ENCODE data around the gene SPSB1. TPM values are rescaled to one million over a fixed set of nuclear protein-coding genes. Genes with fewer than 3 reads are reported as not detected.

Gene SPSB1
- total and polyA plus RNA-seq, 2 of the 4 experiments (the other 2 are of a cell fraction), result 16.7 to 19.8 TPM

- peaks cover 37% of the 10 kb centered on the region for H3K9me1 ChIP-seq (ENCODE audit: insufficient read depth, low read length)
- no peak overlapping the region for H2BK15ac ChIP-seq (ENCODE audit: low read depth, low read length)
- H2BK20ac ChIP-seq (ENCODE audit: low read depth, low read length), result no peak overlapping the region
- no peak overlapping the region for H3K14ac ChIP-seq (replicated peaks; ENCODE audit: low read depth, low read length)
- H2AFZ ChIP-seq (replicated peaks; ENCODE audit: low read length, poor library complexity), result no peak overlapping the region
- no peak overlapping the region for H2BK5ac ChIP-seq (ENCODE audit: low read depth, low read length, poor library complexity, severe bottlenecking)
- H3K23ac ChIP-seq (ENCODE audit: low read depth, low read length), result no peak overlapping the region
- 82% methylated on average over 3 of the region's 8 CpGs; no CpG with 5 or more reads in 1 of the 2 experiments for WGBS, 2 experiments (ENCODE audit: extremely low coverage in 2 of 2, insufficient read length in 1 of 2)
- H3K4me3 ChIP-seq (ENCODE audit: insufficient read depth, low read depth, low read length), result no peak overlapping the region
- H3K4me2 ChIP-seq (ENCODE audit: low read depth, low read length), result no peak overlapping the region
- in situ Hi-C loops (cut with MboI; ENCODE audit: low sequenced_read_pairs) (no loop called here), dilution Hi-C loops (cut with HindIII; ENCODE audit: low sequenced_read_pairs, unreplicated experiment) (no loop called here), intact Hi-C loops (cut with micrococcal nuclease) (no loop called here)
- ChIA-PET POLR2A (ENCODE audit: unreplicated experiment) (no interaction called here), CTCF (no interaction called here)
- no peak overlapping the region for H2AK9ac ChIP-seq (replicated peaks; ENCODE audit: low read depth, low read length, poor library complexity)
- no peak overlapping the region for H3K9ac ChIP-seq (ENCODE audit: low read depth, low read length)
- H3K27ac ChIP-seq (ENCODE audit: insufficient read depth, low read length), result no peak overlapping the region
- ATAC-seq (ENCODE audit: low read depth) (no peak), DNase-seq (no peak)
- peaks cover 12% of the 10 kb centered on the region for H3K4me1 ChIP-seq (ENCODE audit: control insufficient read depth, insufficient read depth, low read length)
- H2AK5ac ChIP-seq (ENCODE audit: low read depth, low read length), result no peak overlapping the region
- BruUV-seq (replicated peaks), result no TSS peak
- H3K18ac ChIP-seq (ENCODE audit: low read depth, low read length), result no peak overlapping the region
- no peak overlapping the region for H3K56ac ChIP-seq (ENCODE audit: extremely low read depth, insufficient read depth, low read length)
- no peaks in the 10 kb centered on the region for H3K9me3 ChIP-seq (ENCODE audit: control insufficient read depth, insufficient read depth, low read length)
- no peak overlapping the region for H4K5ac ChIP-seq (ENCODE audit: low read depth, low read length)
- TF ChIP-seq, protein P1, sequence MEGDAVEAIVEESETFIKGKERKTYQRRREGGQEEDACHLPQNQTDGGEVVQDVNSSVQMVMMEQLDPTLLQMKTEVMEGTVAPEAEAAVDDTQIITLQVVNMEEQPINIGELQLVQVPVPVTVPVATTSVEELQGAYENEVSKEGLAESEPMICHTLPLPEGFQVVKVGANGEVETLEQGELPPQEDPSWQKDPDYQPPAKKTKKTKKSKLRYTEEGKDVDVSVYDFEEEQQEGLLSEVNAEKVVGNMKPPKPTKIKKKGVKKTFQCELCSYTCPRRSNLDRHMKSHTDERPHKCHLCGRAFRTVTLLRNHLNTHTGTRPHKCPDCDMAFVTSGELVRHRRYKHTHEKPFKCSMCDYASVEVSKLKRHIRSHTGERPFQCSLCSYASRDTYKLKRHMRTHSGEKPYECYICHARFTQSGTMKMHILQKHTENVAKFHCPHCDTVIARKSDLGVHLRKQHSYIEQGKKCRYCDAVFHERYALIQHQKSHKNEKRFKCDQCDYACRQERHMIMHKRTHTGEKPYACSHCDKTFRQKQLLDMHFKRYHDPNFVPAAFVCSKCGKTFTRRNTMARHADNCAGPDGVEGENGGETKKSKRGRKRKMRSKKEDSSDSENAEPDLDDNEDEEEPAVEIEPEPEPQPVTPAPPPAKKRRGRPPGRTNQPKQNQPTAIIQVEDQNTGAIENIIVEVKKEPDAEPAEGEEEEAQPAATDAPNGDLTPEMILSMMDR (conservative IDR thresholded peaks at IDR 0.05; ENCODE audit: low read depth, low read length), result no peak
- TF ChIP-seq MAFK (IDR thresholded peaks at IDR 0.05; ENCODE audit: low read depth, low read length) (no peak), CEBPB (IDR thresholded peaks at IDR 0.05; ENCODE audit: low read depth, low read length) (no peak), SMC3 (IDR thresholded peaks at IDR 0.05; ENCODE audit: low read depth, low read length) (no peak), CHD1 (IDR thresholded peaks at IDR 0.05; ENCODE audit: low read depth, low read length) (no peak), RFX5 (IDR thresholded peaks at IDR 0.05; ENCODE audit: low read depth, low read length) (no peak), POLR2A (IDR thresholded peaks at IDR 0.05; ENCODE audit: low read depth, low read length) (no peak), NFE2L2 (IDR thresholded peaks at IDR 0.05; ENCODE audit: low read depth, low read length) (no peak), RCOR1 (IDR thresholded peaks at IDR 0.05; ENCODE audit: insufficient replicate concordance, low read length) (no peak), MXI1 (IDR thresholded peaks at IDR 0.05; ENCODE audit: borderline replicate concordance, low read depth, low read length) (no peak), FOS (IDR thresholded peaks at IDR 0.05; ENCODE audit: low read depth, low read length) (no peak), RAD21 (IDR thresholded peaks at IDR 0.05; ENCODE audit: low read length) (no peak)
- TF ChIP-seq, protein P2, sequence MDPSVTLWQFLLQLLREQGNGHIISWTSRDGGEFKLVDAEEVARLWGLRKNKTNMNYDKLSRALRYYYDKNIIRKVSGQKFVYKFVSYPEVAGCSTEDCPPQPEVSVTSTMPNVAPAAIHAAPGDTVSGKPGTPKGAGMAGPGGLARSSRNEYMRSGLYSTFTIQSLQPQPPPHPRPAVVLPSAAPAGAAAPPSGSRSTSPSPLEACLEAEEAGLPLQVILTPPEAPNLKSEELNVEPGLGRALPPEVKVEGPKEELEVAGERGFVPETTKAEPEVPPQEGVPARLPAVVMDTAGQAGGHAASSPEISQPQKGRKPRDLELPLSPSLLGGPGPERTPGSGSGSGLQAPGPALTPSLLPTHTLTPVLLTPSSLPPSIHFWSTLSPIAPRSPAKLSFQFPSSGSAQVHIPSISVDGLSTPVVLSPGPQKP (IDR thresholded peaks at IDR 0.05; ENCODE audit: borderline replicate concordance, low read depth, low read length), result no peak
- TF ChIP-seq, protein P3, sequence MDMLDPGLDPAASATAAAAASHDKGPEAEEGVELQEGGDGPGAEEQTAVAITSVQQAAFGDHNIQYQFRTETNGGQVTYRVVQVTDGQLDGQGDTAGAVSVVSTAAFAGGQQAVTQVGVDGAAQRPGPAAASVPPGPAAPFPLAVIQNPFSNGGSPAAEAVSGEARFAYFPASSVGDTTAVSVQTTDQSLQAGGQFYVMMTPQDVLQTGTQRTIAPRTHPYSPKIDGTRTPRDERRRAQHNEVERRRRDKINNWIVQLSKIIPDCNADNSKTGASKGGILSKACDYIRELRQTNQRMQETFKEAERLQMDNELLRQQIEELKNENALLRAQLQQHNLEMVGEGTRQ (IDR thresholded peaks at IDR 0.05; ENCODE audit: low read depth, low read length), result no peak
- H2BK120ac ChIP-seq (ENCODE audit: low read depth, low read length), result no peak overlapping the region
- no peaks in the 10 kb centered on the region for H3K27me3 ChIP-seq (ENCODE audit: control insufficient read depth, insufficient read depth, low read length)
- H3K36me3 ChIP-seq (ENCODE audit: control insufficient read depth, insufficient read depth, low read length), result no peaks in the 10 kb centered on the region
- no peak overlapping the region for H4K8ac ChIP-seq (ENCODE audit: low read depth in 2 of 2, low read length in 2 of 2)
- no peak overlapping the region for H3K4ac ChIP-seq (ENCODE audit: low read depth, low read length)
- H3K79me1 ChIP-seq (ENCODE audit: low read depth in 1 of 2, low read length in 2 of 2), result peaks cover 53 to 86% of the 10 kb centered on the region in 2 experiments
- peaks cover 89% of the 10 kb centered on the region for H4K20me1 ChIP-seq (ENCODE audit: insufficient read depth, low read length)
- H4K91ac ChIP-seq (ENCODE audit: insufficient read depth, low read depth, low read length), result no peak overlapping the region
Measured at GRCh38 chr1:9331016-9331415, 38.3 kb downstream of the SPSB1 start.

All from IMR-90 (cell line).